Caki2 (cell line): ENCODE measurements around the gene LMNA. TPM values are rescaled to one million over a fixed set of nuclear protein-coding genes. Genes with fewer than 3 reads are reported as not detected.
A peak's percentile ranks its signal among the peaks of the same experiment; 100 is the strongest.
"Not testable (repeated sequence)": the region's sequence is repeated elsewhere in the genome, so short reads cannot be mapped to it uniquely, and the experiment has no call there.

Experiments used
- DNase-seq: peaks from one replicate; pipeline ENCODE4 v3.0.0-alpha.2; 2015; ENCODE audit warnings: low read depth
- in situ Hi-C: cut with HindIII; loops from 2 replicates; pipeline ENCODE4 v1.10.0; 2016; ENCODE audit warnings: low sequenced_read_pairs, low pct_unique_long_range_greater_than_20kb, mixed read lengths
- total RNA-seq: library from RNA; depleted of rRNA; stranded (reverse); fragments of >200 nt; shearing (Covaris generic); gene quantifications from 2 replicates; pipeline ENCODE4 v1.2.3, GENCODE V29; 2014; ENCODE audit warnings: low replicate concordance; rRNA removed

The LMNA gene
- 652 and 715 TPM in 2 replicates for total RNA-seq

DNA sequence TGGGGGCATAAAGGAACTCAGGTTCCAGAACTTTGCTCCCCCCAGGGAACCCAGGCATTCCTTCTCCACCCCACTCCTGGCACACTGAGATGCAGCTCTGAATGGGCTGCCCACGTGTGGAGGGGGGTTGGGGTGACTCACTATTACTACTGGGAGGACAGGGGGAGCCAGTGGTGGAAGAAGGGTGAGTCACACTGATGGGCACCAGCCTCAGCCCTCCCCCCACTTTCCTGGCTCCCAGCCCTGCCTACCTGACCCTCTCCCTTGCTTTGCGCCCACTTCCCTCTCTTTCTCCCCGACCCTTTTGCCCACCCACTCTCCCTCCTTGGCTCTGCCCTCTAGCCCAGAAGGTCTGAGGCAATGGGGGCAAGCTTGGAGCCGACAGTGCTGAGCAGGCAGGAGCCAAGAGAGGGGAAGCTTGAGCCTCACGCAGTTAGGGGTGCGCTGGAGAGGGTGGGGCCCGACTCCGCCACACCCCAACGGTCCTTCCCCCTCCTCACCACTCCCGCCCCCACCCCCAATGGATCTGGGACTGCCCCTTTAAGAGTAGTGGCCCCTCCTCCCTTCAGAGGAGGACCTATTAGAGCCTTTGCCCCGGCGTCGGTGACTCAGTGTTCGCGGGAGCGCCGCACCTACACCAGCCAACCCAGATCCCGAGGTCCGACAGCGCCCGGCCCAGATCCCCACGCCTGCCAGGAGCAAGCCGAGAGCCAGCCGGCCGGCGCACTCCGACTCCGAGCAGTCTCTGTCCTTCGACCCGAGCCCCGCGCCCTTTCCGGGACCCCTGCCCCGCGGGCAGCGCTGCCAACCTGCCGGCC is at the start of gene LMNA:
Gene LMNA, plus strand, starts transcription at position 611 of the 818 bp plus-strand sequence. CDS start 208 bp downstream, outside the sequence.
- in situ Hi-C loops, result no loop called here
- peak; percentile 96 for DNase-seq

DNA sequence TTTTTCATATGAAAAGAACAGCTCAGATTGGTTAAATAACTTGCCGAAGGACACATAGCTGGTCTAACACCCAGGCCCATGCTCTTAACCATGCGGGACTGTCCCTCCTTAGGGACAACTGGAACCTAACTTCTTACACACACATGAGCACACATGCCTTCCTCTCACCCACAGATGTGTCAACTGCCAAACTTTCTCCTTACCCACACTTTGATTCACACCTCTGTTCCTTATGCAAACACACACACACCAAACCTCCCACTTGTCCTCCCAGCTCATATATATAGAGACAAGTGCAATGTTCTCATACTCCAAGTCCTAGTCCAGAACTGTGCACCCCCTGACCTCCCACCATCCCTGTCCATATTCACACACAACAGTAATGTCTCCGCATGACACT is 49.3 kb upstream of the LMNA start:
- no peak for DNase-seq
- in situ Hi-C loops, result no loop called here

DNA sequence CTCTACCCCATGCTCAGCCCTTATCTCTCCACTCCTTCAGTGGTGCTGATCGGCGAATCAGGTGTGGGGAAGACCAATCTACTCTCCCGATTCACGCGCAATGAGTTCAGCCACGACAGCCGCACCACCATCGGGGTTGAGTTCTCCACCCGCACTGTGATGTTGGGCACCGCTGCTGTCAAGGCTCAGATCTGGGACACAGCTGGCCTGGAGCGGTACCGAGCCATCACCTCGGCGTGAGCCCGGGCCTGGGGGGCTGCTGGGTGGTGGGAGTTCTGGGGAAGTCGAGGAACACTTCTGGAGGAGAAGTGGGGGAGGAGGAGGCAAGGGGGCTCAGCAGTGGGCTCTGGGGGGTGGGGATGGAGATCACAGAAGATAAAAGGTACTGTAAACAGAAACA is 48.6 kb upstream of the LMNA start:
- in situ Hi-C loops, result no loop called here
- no peak for DNase-seq

DNA sequence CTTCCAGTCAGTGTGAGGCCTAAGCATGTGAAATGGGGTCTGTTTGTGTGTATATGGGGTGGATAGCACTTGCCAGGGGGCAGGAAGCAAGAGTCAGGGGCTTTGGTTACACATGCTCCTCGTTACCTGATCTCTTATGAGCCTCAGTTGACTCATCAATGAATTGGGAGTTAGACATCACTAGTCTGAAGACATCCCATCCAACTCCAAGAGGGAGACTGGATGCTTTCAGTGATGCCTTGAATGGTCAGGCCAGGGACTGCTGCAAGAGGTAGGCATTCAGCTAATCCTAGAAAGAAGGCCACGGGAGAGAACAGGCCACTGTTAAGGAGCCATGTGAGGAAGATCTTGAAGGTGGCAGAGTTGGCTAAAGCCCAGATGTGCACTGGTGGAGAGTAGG is 47.2 kb upstream of the LMNA start:
- in situ Hi-C loops, result no loop called here
- no peak for DNase-seq

DNA sequence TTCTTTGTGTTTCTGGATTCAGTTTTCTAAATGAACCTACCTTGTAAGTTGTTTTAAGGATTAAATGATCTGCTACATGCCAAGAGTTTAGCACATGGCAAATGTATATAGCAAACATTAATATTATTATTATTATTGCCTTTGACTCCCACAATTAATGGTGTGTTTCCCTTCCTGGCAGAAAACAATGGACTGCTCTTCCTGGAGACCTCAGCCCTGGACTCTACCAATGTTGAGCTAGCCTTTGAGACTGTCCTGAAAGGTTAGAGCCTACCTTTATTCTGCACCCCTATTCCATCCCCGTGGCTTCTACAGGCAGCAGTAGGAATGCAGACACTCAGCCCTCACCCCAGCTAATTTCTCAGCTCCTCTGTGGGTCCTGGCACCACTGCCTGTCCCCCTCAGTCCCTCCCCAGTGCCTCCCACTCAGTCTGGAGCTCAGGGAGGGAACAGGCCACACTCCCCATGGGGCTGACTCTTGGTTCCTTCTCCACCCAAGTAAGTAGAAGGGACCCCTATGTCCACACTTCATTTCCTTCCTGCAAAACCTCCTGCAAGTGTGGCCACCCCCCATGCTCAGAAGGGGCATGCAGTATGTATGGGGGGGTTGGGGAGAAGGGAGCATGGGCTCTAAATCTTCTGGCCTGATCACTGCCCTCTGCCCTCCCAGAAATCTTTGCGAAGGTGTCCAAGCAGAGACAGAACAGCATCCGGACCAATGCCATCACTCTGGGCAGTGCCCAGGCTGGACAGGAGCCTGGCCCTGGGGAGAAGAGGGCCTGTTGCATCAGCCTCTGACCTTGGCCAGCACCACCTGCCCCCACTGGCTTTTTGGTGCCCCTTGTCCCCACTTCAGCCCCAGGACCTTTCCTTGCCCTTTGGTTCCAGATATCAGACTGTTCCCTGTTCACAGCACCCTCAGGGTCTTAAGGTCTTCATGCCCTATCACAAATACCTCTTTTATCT is 44.7 kb upstream of the LMNA start:
- no peak for DNase-seq
- in situ Hi-C loops, result no loop called here

DNA sequence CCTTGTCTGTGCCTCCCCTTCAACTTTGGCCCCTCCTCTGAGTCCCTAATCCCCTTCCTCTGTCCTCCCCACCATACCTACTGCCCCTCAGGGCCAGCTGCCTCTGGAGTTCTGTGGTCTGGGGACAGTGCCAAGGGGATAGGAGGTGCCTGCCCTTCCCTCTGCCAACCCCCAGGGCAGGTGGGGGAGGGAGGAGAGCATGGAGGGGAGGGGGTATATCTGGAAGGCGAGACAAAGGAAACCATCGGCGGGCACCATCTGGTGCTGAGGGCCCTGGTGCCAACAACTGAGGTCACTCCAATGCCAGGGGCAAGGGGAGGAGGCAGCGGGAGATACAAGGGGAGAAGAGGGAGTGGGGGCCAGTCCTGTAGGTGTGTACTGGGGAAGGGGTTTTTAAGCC is 44.0 kb upstream of the LMNA start:
- in situ Hi-C loops, result no loop called here
- no peak for DNase-seq

DNA sequence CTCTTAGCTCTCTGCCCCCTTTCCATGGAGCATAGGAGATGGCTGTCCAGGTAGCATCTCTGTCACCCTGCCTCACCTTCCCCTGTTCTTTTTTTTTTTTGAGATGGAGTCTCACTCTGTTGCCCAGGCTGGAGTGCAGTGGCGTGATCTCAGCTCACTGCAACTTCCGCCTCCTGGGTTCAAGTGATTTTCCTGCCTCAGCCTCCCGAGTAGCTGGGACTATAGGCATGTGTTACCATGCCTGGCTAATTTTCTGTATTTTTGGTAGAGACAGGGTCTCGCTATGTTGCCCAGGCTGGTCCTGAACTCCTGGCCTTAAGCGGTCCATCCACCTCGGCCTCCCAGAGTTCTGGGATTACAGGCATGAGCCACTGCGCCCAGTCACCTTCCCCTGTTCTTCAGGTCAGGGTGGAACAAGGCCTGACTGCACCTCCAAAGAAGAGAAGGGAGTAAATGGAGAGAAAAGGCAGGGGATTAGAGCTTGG is 43.1 kb upstream of the LMNA start:
- in situ Hi-C loops, DNase-seq: not testable (repeated sequence)

DNA sequence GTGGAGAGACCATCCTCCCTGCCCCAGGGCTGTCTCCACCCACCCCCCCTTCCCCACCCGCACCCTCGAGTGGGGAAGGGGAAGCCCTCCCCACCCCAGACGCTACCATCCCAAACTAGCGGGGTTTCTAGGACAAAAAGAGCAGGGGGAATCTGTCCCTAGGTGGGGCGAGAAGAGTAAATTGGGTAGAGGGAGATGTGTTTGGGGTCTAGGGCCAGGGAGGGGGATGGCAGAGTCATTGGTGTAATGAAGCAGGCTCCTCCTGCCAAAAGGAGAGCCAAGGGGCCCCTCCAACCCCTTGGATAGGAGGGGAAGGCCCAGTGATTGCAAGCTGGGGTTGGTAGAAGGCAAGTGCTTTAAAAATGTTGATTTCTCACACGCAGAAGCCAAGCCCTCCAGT is 42.3 kb upstream of the LMNA start:
- DNase-seq, result no peak
- in situ Hi-C loops, result no loop called here

DNA sequence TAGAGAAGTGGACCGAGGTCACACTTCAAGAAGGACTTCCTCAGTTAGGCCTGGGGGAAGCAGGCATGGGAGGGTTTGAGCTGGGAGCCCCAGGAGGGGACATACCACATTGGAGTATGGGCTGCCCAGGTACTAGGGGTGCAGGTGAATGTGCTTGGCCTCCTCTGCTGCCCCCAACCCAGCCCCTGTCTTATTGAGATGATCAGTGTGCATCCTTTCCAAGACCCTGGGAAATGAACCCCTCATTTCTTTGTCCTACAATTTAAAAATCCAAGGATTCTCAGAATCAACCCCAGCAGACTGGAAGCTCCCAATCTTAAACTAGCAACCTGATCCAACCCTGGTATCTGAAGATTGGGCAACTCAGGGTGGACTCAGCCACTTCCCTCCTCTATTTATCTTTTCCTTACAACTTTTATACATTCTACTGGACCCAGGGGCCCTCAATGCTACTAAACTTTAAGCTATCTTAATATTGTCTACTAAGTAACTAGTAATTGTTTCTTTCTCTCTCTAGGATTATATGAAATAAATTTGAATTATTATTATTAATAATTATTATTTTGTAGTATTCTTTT is 41.3 kb upstream of the LMNA start:
- in situ Hi-C loops, result no loop called here
- no peak for DNase-seq

DNA sequence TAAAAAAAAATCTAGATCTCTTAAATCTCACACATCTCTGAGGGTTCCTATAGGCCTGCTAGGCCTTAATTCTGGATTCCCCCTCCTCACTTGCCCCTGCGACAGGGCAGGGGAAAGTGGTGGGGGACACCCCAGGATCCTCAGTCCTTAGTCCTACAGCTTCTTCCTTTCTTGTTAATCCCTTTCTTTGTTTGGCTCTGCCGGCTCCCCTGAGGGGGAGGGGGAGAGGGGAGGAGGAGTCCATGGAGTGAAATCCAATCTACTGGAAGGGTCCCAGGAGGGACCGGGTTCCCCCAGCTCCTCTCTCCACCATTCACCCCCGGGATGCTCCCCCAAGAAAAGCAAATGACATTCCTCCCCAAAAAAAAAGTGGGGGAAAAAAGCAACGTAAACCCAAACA is 40.8 kb upstream of the LMNA start:
- DNase-seq, result no peak
- in situ Hi-C loops, result no loop called here

DNA sequence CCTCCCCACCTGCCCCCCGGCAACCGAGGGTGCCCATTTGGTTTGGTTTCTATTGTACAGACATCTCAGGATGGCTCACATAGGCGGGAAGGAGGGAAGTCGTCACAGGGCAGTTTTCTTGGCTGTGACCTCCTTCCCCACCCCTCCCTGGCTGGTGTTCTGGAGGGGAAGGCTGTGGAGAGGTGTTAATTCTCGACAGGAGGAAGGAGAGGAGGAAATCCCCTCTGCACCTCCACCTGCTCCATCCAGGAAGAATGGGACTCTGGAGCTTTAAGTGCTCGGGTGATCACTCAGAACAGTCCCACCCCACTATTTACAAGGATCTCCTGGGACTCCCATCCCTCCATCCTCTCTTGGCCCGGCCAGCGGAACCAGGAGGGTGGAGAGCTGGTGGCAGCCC is 39.9 kb upstream of the LMNA start:
- in situ Hi-C loops, result no loop called here
- DNase-seq, result no peak

DNA sequence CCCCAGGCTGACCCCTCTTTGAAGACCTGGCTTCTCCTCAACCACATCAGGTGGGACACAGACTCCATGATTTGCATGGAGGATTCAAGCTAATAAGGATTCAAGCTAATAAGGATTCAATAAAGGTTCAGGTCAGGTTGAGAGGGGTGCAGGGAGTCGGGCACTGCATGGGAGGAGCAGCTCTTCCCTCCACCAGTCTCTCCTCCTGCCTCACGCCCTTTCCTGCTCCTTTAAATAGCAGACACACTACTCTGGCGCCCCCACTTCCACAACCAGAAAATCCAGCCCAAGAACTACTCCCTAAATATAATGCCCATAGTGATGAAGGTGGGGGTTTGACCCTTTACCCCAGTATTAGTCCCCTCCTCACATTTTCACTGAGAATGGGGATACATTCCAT is 39.3 kb upstream of the LMNA start:
- DNase-seq, result no peak
- in situ Hi-C loops, result no loop called here

DNA sequence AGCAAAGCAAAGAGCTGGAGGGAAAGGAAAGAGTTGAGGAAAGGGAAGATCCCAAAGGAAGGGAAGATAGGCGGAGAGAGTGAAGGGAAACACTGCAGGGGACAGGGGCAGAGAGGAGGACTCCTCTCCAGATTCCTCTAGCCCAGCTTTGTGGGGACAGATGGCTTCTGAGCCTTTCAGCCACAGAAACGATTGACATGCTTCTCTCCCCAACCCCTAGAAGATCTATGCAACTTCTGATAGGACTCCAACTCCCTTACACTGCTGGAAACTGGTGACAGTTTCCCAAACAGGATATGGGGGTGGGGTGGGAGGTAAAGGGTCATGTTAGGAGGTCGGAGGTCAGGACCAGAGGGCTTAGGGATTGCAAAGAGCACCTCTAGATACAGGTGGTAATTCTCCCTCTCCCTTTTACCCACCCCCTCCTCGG is 38.7 kb upstream of the LMNA start:
- in situ Hi-C loops, result no loop called here
- no peak for DNase-seq

DNA sequence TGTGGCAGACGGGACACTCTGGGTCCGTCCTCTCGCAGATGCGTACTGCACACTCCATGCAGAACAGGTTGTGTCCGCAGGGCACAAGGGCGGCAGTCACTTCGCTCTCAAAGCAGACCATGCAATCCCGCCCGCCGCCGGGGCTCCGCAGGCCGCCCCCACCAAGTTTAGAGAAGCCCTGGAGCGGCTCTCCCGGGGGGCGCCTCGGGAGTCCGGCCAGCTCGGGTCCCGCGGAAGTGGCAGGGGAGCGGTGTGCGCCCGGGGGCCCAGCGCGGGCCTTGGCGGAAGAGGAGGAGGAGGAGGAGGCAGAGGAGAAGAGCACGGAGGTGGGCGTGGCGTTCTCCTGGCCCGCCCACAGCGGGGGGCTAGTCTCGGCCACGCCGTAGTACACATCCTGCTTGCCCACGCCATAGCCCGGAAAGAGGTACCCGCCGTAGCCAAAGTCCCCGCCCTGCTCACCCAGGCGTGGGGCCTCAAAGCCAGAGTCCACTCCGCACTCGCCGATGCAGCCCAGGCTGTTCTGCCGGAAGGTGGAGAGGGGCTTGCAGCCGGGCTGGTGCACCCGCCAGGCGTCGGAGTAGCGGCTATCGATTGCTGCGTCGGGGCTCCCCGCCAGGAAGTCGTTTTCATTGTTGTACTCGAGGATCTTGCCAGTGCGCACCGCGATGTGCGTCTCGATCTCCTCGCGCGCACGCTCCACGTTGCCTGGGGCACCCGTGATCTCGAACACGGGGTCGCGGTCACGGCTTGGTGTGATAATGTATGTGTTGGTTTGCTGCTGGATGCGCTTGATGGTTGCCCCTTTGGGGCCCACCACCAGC is 37.7 kb upstream of the LMNA start:
- in situ Hi-C loops, result no loop called here
- no peak for DNase-seq

DNA sequence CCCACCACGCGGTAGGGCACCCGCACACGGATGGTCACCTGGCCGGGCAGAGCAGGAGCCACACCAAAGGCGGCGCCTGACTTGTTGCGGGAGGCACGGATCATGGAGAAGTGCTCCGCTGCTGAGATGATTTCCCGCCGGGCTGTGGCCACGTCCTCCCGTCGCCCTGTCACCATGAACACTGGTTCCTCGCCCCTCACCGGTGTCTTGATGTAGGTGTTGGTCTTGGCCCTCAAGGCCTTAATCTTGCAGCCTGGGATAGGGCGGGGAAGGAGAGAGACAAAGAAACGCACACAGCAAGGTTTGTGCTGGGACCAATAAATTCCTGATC is 37.1 kb upstream of the LMNA start:
- DNase-seq, result no peak
- in situ Hi-C loops, result no loop called here

DNA sequence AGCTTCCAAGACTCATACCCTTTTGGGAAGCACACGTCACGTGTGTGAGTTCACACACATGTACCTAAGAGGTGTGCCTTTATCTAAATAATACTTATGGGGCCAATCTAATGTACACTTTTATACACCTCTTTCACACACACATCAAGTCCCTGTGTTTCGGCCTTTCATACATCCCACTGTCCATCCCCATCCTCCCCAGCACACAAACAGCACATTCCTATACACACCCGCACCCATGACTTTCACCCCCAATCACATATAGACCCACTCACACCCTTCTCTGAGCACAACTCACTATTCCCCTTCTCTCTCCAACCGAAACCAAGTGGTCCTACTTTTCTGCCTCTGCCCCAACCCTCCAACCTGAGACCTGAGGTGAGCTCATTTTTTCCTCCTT is 35.8 kb upstream of the LMNA start:
- no peak for DNase-seq
- in situ Hi-C loops, result no loop called here

DNA sequence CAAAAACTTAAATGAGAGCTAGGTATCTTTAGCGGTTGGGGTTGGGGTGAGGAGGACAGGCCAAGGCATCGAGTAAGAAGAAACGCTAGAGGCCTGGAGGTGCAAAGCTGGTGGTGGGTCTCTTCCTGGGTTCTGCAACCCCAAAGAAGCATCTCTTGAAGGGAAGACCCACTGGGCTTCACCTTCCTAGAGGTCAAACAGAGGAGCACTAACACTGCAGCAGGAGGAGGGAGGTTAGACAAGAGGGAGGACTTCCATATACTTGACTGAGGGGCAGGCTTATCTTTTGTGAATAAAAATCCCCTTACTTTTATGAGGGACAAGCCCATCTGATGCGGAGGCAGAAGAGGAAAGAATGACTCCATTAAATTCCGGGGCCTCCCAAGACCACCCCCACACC is 34.7 kb upstream of the LMNA start:
- DNase-seq, result no peak
- in situ Hi-C loops, result no loop called here

DNA sequence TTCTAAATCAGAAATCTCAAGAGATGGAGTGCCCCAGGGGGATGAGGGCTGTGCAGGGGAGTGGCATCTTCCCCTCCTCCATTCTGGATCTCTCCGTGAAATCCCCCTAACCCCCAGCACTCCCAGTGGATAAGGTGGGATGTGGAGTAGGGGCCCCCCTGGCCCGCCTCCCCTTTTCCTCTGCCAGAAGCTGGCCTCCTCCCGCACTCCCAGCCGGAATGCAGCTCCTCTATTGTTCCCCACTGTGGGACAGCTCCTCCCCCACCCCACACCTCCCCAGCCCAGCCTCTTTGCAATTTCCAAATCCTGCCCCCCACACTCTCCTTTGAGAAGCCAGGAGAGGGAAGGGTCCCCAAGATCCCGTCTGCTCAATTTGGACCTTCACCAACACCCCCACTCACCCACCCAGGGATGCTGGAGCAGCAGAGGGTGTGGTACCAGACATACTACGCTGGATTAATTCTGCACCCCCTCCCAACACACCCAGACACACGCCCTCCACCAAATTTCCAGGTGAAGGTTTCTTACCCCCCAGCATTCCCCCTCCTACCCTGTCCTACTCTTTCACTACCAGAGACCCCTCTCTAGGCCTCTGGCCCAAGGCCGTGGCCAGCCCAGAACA is 34.2 kb upstream of the LMNA start:
- no peak for DNase-seq
- in situ Hi-C loops, result no loop called here
